NOMO-1 (cell line): ENCODE measurements around the gene ASAP2.
"Not testable (repeated sequence)": the region's sequence is repeated elsewhere in the genome, so short reads cannot be mapped to it uniquely, and the experiment has no call there.

Experiments used
- DNase-seq, 2 experiments: peaks; one replicate each; lab custom pipeline; 2025; ENCODE audit not compliant: unreplicated experiment in 2 of 2; lab: John Stamatoyannopoulos, UW

ASAP2 gene

GRCh38 chr2:9397201-9397600 is 190.6 kb downstream of the ASAP2 start:
- DNase-seq = no peak

GRCh38 chr2:9398251-9398650 is 191.6 kb downstream of the ASAP2 start:
- not testable (repeated sequence) for DNase-seq

- DNase-seq = no peak
Measured at GRCh38 chr2:9398881-9399780, 192.5 kb downstream of the ASAP2 start.

DNA sequence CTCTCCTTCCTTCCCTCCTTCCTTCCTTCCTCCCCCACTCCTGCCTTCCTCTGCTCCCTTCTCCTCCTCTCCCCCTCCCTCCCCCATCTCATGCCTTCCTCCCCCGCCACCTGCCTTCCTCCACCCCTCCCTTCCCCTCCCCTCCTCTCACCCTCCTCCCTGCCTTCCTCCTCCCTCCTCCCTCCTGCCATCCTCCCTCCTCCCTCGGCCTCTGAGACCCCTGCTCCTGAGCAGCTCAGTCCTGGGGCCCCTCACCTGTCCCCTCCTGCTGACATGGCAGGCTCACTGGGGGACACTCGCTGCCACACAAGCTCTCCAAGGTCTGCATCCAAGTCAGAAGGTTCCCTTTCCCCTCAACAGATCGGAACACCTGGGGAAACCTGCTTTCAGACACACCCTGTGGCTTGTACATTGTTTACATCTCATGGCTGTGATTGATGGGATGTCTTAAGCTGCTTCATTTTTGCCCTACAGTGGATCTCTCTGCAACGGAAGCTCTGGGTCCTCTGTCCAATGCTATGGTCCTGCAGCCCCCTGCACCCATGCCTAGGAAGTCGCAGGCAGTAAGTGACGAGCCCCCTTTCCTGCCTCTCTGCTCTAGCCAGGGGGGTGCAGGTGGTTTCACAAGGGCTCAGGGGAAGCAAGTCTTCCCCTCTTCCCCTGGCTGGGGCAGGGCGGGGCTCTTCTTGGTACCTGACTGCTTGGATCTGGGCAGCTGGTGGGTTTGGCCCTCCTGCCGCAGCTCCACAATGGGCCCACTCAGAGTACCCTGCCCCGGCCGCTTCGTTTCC is 193.9 kb downstream of the ASAP2 start:
- DNase-seq = no peak

DNA sequence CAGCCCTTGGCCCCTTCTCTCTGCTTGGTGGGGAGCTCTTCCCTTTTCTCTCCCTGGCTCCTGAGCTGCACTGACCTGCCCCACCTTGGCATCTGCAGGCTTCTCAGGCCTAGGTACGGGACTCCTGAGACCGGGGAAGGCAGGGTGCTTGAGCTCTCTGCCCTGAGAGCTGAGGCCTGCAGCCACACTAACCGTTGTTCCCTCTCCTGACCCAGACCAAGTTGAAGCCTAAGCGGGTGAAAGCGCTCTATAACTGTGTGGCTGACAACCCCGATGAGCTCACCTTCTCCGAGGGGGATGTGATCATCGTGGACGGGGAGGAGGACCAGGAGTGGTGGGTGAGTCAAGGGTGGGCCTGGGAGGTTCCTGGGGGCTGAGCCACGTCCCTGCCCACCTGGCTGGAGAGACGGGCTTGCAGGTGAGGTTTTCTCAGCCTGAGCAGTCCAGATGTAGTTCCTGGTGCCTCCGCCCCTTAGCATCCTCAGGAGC is 194.5 kb downstream of the ASAP2 start:
- no peak for DNase-seq

DNA sequence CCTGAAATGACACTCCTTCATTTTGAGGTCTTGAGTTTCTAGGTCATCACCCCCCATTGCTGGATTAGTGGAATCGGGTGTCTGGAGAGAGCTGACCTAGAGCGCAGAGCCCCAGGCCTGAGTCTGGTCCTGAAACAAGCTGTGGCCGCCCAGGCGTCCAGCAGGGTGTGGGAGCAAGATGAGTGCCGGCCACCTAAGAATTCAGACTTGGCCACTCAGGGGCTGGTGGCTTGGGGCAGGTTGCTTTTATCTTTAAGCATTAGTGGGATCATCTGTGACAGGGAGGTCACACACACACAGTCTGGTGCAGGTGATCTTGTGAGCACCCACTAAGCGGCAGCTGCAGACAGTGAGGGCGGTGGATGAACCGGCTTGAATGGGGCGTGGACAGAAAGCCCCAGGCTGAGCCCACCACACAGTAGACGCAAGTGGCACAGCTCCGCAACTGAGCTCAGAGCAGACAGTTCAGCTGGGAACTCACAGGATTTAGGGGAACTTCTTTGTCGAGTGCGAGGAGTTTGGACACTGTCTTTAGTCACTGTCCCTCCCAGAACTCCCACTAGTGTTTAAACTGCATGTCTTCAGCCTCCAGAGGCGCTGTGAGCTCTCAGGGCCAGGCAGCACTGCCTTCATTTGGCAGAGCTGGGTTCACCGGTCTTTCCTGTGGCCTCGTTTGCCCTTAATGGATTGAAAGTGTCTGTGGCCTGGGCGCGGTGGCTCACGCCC is 195.2 kb downstream of the ASAP2 start:
- DNase-seq = no peak

GRCh38 chr2:9403924-9404323 is 197.3 kb downstream of the ASAP2 start:
- no peak for DNase-seq

DNA sequence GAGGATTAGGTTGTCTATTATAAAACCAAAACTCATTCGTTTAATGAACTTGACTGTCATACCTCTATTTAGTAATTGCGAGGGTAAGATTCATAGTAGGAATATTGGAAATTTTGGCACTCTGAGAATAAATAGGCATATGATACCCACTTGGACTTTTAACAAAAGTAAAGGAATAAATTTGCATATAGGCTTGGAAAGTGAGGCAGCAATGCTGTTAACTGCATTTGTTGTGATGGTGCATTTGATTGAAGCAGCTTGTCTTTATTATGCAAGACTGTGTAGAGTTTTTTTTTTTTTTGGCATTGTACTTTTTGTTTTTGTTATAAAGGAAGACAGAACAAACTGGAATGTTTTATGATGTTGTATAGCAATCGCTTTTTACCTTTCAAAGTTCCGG is 197.8 kb downstream of the ASAP2 start:
- DNase-seq = no peak

GRCh38 chr2:9405636-9406035 is 199.0 kb downstream of the ASAP2 start:
- DNase-seq = no peak

GRCh38 chr2:9406529-9407362 is 200.1 kb downstream of the ASAP2 start:
- DNase-seq = no peak

- no peak for DNase-seq
Measured at GRCh38 chr2:9407363-9407811, 200.8 kb downstream of the ASAP2 start.

DNA sequence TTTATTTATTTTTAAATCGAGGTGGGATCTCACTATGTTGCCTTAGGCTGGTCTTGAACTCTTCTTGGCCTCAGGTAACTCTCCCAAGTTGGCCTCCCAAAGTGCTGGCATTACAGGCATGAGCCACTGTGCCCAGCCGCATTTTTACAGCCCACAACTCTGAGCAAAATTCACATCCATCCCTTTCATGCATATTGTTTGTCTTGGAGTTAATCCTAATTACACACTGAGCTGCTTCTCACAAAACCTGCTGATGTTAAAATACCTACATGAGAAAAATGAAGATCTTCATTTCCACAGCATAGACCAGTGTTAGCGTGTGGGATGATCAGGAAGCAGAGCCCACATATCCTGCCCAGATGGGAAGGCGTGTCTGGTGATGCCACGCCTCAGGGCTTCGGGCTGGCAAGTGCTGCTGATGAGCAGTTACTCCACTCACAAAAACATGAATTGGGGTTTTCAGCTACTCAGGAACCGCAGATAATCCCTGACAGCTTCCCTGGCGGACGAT is 202.1 kb downstream of the ASAP2 start:
- no peak for DNase-seq

- DNase-seq = no peak
Measured at GRCh38 chr2:9410108-9410507, 203.5 kb downstream of the ASAP2 start.

DNA sequence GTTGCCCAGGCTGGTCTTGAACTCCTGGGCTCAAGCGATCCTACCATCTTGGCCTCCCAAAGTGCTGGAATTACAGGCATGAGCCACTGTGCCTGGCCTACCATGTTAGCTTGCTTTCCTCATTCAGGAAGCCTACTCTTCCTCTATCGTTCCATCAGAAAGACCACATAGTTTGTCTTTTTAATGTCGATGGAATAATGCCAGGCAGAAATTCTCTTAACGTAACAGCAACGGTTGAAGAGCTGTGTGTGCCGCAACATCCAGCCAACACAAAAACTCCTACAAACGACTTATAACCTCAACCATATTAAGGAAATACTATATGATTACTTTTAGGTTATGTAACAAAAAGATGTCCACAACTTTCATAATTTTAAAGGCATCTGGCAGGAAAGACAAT is 206.2 kb downstream of the ASAP2 start:
- DNase-seq = no peak

- DNase-seq = no peak
Measured at GRCh38 chr2:9415516-9416169, 209.0 kb downstream of the ASAP2 start.

- no peak for DNase-seq
Measured at GRCh38 chr2:9416267-9416961, 209.8 kb downstream of the ASAP2 start.

DNA sequence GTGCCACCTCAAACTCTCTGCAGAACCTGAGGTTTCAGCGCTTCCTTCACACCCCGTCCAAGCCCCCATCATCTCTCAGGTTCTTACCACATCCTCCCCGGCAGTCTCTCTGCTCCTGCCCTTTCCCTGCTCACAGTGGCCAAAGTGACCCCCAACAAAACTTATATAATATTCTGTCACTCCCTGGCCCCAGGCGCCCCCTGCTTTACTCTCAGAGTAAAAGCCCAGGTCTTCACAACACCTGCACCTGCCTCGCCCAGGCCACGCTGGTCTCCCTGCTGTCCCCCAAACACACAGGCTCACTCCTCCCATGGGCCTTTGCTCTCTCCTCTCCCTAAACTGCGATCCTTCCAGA is 210.3 kb downstream of the ASAP2 start:
- DNase-seq = no peak

GRCh38 chr2:9417725-9418124 is 211.1 kb downstream of the ASAP2 start:
- DNase-seq = no peak

DNA sequence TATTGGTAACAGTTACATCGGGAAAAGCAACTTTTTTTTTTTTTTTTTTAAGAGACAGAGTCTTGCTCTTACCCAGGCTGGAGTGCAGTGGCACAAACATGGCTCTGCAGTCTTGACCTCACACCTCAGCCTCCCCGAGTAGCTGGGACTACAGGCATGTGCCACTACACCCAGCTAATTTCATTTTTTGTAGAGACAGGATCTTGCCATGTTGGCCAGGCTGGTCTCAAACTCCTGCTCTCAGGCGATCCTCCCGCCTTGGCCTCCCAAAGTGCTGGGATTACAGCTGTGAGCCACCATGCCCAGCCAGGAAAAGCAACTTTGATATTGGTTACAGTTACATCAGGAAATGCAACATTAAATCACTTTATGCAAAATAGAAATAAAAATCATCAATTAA is 212.1 kb downstream of the ASAP2 start:
- no peak for DNase-seq
